ENCODE data around the gene RBMS1.
"Not testable (repeated sequence)": the region's sequence is repeated elsewhere in the genome, so short reads cannot be mapped to it uniquely, and the experiment has no call there.

DNA sequence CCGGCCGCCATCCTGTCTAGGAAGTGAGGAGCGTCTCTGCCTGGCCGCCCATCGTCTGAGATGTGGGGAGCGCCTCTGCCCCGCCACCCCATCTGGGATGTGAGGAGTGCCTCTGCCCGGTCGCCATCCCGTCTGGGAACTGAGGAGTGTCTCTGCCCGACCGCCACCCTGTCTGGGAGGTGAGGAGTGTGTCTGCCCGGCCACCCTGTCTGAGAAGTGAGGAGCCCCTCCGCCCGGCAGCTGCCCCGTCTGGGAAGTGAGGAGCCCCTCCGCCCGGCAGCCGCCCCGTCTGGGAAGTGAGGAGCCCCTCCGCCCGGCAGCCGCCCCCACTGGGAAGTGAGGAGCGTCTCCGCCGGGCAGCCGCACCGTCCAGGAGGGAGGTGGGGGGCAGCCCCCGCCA is 44.8 kb downstream of the RBMS1 start:
- TF ChIP-seq POLR2A, POLR2AphosphoS5 (IDR thresholded peaks at IDR 0.05; ENCODE audit: low read depth, low read length): not testable (repeated sequence)

All from GM12891 (cell line).